Smooth muscle cell (in vitro differentiated cells): ENCODE results near the gene ARFGAP1. TPM values are rescaled to one million over a fixed set of nuclear protein-coding genes. Genes with fewer than 3 reads are reported as not detected.

Experiments used
- DNase-seq: peaks from one replicate; lab custom pipeline; 2025; ENCODE audit not compliant: unreplicated experiment; lab: John Stamatoyannopoulos, UW
- H2AFZ ChIP-seq: fragments of 200-600 bp; sonication (generic); 2 replicates; pipeline ENCODE4 v1.6.0; 2016; ENCODE audit warnings: antibody characterized with exemption, low read depth, mild to moderate bottlenecking
- H3F3A ChIP-seq: fragments of 200-600 bp; sonication (generic); 2 replicates; pipeline ENCODE4 v1.6.0; 2017; ENCODE audit warnings: antibody characterized with exemption, low read depth
- H3K27ac ChIP-seq: fragments of 200-600 bp; sonication (generic); 2 replicates; pipeline ENCODE4 v1.5.1; 2016; ENCODE audit warnings: low read depth, mild to moderate bottlenecking
- H3K27me3 ChIP-seq: fragments of 200-600 bp; sonication (generic); 2 replicates; pipeline ENCODE4 v1.6.1; 2016; ENCODE audit warnings: low read depth, mild to moderate bottlenecking
- H3K36me3 ChIP-seq: fragments of 200-600 bp; sonication (generic); 2 replicates; pipeline ENCODE4 v1.5.1; 2016; ENCODE audit warnings: low read depth
- H3K4me1 ChIP-seq: fragments of 200-600 bp; sonication (generic); 2 replicates; pipeline ENCODE4 v1.5.1; 2016; ENCODE audit warnings: low read depth
- H3K4me2 ChIP-seq: fragments of 200-600 bp; sonication (generic); 2 replicates; pipeline ENCODE4 v1.6.0; 2016; ENCODE audit warnings: mild to moderate bottlenecking
- H3K4me3 ChIP-seq: fragments of 200-600 bp; sonication (generic); 2 replicates; pipeline ENCODE4 v1.5.1; 2016; ENCODE audit warnings: mild to moderate bottlenecking
- H3K79me2 ChIP-seq: fragments of 200-600 bp; sonication (generic); 2 replicates; pipeline ENCODE4 v1.6.0; 2016; ENCODE audit warnings: low read depth, mild to moderate bottlenecking
- H3K9ac ChIP-seq: fragments of 200-600 bp; sonication (generic); 2 replicates; pipeline ENCODE4 v1.6.0; 2016; ENCODE audit warnings: low read depth
- H3K9me3 ChIP-seq: fragments of 200-600 bp; sonication (generic); replicated peaks from 2 replicates; pipeline ENCODE4 v1.5.1; 2016; ENCODE audit warnings: low read depth
- H4K20me1 ChIP-seq: fragments of 200-600 bp; sonication (generic); 2 replicates; pipeline ENCODE4 v1.6.0; 2016; ENCODE audit warnings: low read depth
- CTCF ChIP-seq: fragments of 200-600 bp; sonication (generic); IDR thresholded peaks from 2 replicates; pipeline ENCODE4 v1.5.1; 2017; ENCODE audit warnings: borderline replicate concordance, mild to moderate bottlenecking, antibody characterized with exemption; ENCODE audit not compliant: insufficient read depth, poor library complexity, severe bottlenecking
- WGBS: methylation state at CpG from one replicate; pipeline ENCODE4 v1.1.7; 2016; ENCODE audit warnings: low lambda C conversion rate; 5-methylcytosine and 5-hydroxymethylcytosine counted together
- polyA plus RNA-seq: library from polyadenylated mRNA; unstranded; fragments of >200 nt; fragmentation: Nextera tagmentation; extraction: Ambion mirVana; gene quantifications from 2 replicates; pipeline ENCODE4 v1.2.1, GENCODE V29; 2016
- total RNA-seq: library from RNA; depleted of rRNA; stranded (reverse); fragments of >200 nt; gene quantifications from 2 replicates; pipeline ENCODE4 v1.2.3, GENCODE V29; 2014

Gene ARFGAP1
- total and polyA plus RNA-seq, 2 experiments from 2014 or later = 101 to 169 TPM

- TF ChIP-seq CTCF = no peak
- no peak overlapping the region for H3K27ac ChIP-seq
- H2AFZ ChIP-seq = no peak overlapping the region
- H3F3A ChIP-seq = no peaks in the 10 kb centered on the region
- no peak overlapping the region for H3K4me3 ChIP-seq
- no peak for DNase-seq
- peaks cover 21% of the 10 kb centered on the region for H3K79me2 ChIP-seq
- H3K27me3 ChIP-seq = no peaks in the 10 kb centered on the region
- WGBS = 97% methylated on average over 37 of the region's 38 CpGs
- no peak overlapping the region for H3K9ac ChIP-seq
- H3K4me2 ChIP-seq = no peak overlapping the region
- no peaks in the 10 kb centered on the region for H3K9me3 ChIP-seq
- H4K20me1 ChIP-seq = peaks cover 99% of the 10 kb centered on the region
- peaks cover 9% of the 10 kb centered on the region for H3K36me3 ChIP-seq
- H3K4me1 ChIP-seq = no peaks in the 10 kb centered on the region
Measured at GRCh38 chr20:63281742-63282665, 9.4 kb downstream of the ARFGAP1 start.

- H3F3A ChIP-seq = no peaks in the 10 kb centered on the region
- no peak overlapping the region for H3K4me3 ChIP-seq
- no peaks in the 10 kb centered on the region for H3K9me3 ChIP-seq
- DNase-seq = no peak
- H3K79me2 ChIP-seq = peaks cover 11% of the 10 kb centered on the region
- no peak overlapping the region for H3K4me2 ChIP-seq
- H4K20me1 ChIP-seq = peaks cover 99% of the 10 kb centered on the region
- H3K9ac ChIP-seq = no peak overlapping the region
- no peak overlapping the region for H3K27ac ChIP-seq
- peaks cover 9% of the 10 kb centered on the region for H3K36me3 ChIP-seq
- WGBS = 95% methylated on average over 17 of the region's 17 CpGs
- no peaks in the 10 kb centered on the region for H3K27me3 ChIP-seq
- no peaks in the 10 kb centered on the region for H3K4me1 ChIP-seq
- no peak for TF ChIP-seq CTCF
- H2AFZ ChIP-seq = no peak overlapping the region
Measured at GRCh38 chr20:63282946-63283345, 10.3 kb downstream of the ARFGAP1 start.

GRCh38 chr20:63283397-63284082 is 10.9 kb downstream of the ARFGAP1 start:
- TF ChIP-seq CTCF = no peak
- DNase-seq = no peak
- H3F3A ChIP-seq = no peaks in the 10 kb centered on the region
- H4K20me1 ChIP-seq = peaks cover 99% of the 10 kb centered on the region
- no peaks in the 10 kb centered on the region for H3K4me1 ChIP-seq
- H3K9ac ChIP-seq = no peak overlapping the region
- no peaks in the 10 kb centered on the region for H3K9me3 ChIP-seq
- 96% methylated on average over 33 of the region's 33 CpGs for WGBS
- H3K27ac ChIP-seq = no peak overlapping the region
- H3K79me2 ChIP-seq = peaks cover 9% of the 10 kb centered on the region
- peaks cover 9% of the 10 kb centered on the region for H3K36me3 ChIP-seq
- no peak overlapping the region for H3K4me2 ChIP-seq
- H3K27me3 ChIP-seq = no peaks in the 10 kb centered on the region
- H3K4me3 ChIP-seq = no peak overlapping the region
- no peak overlapping the region for H2AFZ ChIP-seq
